Right hindlimb (tissue), 1 donor: ENCODE data around the gene GAL3ST2.
"Not testable (repeated sequence)": the region's sequence is repeated elsewhere in the genome, so short reads cannot be mapped to it uniquely, and the experiment has no call there.

Experiments used
- DNase-seq: peaks from one replicate; pipeline ENCODE4 v3.0.0-alpha.2; 2018

Gene GAL3ST2

DNA sequence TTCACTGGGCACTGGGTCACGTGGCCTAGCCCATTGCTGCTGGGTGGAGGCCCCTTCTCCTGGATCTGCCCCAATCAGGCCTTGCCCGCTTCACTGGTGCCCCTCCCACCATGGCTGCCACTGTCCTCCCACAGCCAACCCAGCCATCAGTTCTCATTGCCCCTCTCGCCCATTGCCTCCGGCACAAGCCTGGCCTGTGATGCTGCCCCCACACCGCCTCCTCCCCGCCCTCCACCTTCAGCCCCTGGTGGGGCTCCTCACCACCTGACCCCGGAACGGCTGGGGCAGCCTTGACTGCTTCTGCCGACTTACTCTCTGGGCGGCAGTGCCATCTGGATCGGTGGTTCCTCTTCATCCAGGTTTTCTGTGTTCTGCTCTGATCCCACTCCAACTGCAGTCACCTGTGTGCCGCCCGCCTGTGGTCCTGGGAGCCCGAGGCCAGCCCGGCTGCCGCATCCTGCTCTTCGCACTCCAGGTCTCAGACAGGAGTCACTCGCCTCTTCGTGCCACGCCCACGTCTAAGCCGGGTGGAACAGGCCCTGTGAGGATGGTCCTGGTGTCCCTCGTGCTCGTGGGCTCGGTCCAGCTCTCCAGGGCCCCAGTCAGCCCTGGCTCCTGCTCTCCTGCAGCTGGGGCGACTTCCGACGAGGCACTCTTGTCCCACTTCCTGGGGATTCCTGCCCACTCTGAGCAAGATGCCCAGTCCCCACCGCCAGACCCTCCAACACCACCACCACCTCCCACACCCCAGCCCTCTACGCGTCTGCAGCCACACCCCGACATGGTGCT, 28.0 kb upstream of the GAL3ST2 start:
- DNase-seq = no peak

DNA sequence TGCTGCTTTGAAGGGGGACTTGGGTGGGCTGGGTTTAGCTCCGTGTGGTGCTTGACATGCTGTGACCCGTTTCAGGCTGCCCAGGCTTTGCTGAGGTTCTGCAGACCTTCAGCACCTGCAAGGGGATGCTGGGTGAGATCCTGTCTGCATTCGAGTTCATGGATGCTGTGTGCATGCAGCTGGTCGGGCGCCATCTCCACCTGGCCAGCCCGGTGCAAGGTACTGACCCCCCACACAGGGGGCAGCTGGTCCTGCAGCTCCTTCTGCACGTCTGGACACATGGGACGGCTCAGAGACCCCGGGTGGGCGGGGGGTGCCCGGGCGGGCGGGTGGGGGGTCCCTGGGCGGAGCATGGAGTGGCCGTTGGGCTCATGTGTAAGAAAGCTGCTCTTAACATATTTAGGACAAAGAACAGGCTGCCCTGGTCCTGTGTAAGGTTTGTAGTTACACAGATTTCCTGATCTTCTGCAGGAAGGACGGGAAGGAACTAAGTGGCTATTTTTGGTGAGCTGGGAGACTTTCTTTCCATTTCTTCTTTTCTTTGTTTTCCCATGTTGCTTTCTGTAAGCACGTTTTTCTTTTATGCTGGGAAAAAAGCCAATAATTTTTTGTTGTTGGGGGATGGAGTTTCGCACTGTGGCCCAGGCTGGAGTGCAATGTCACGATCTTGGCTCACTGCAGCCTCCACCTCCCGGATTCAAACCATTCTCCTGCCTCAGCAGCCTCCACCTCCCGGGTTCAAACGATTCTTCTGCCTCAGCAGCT, 26.4 kb upstream of the GAL3ST2 start:
- DNase-seq = no peak

GRCh38 chr2:241751152-241751551, 25.5 kb upstream of the GAL3ST2 start:
- DNase-seq = no peak

- DNase-seq = no peak
Observed at GRCh38 chr2:241751776-241752175, 24.8 kb upstream of the GAL3ST2 start.

DNA sequence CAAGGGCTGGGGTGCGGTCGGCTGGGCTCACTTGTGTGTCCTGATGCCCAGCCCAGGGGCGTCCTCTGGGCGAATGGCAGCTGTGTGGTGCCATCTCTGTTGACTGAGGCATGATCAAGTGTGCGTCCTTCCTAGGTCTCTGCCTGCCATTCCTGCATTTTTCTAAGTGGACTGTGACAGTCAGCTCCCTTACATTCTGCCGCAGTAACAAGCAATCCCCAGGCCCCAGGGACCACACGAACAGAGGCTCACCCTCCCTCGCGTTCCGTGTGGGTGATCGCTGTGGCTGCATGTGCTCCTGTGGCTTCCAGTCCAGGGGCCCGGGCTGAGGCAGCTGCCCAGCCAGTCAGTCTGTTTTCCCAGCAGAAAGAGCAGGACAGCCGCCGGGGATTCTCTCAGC, 24.4 kb upstream of the GAL3ST2 start:
- no peak for DNase-seq

- no peak for DNase-seq
Observed at GRCh38 chr2:241752689-241753276, 23.8 kb upstream of the GAL3ST2 start.

GRCh38 chr2:241753493-241753892, 23.1 kb upstream of the GAL3ST2 start:
- no peak for DNase-seq

GRCh38 chr2:241754042-241754441, 22.6 kb upstream of the GAL3ST2 start:
- DNase-seq = no peak

GRCh38 chr2:241755166-241755565, 21.5 kb upstream of the GAL3ST2 start:
- peak; percentile 16 for DNase-seq

DNA sequence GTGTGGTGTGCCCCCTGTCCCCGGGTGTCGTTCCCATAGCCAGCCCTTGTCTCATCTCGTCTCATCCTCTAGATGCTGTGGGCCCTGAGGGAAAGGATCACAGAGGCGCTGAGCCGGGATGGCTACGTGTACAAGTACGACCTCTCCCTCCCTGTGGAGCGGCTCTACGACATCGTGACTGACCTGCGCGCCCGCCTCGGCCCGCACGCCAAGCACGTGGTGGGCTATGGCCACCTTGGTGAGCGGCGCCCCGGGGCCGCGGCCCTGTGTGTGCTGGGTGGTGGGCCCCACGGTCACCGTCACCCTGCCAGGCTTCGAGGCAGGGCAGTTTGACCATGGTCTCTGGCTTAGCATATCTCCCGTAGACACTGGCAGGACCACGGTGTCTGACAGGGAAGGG, 20.8 kb upstream of the GAL3ST2 start:
- DNase-seq = no peak

GRCh38 chr2:241759067-241759807, 17.4 kb upstream of the GAL3ST2 start:
- peak; percentile 8 for DNase-seq

DNA sequence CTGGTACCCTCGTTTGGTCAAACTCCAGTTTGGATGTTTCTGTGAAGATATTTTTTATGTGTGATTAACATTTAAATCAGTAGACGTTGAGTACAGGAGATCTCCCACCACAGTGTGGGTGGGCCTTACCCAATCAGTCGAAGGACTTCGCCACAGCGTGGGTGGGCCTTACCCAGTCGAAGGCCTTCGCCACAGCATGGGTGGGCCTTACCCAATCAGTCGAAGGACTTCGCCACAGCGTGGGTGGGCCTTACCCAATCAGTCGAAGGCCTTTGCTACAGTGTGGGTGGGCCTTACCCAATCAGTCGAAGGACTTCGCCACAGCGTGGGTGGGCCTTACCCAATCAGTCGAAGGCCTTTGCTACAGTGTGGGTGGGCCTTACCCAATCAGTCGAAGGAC, 16.7 kb upstream of the GAL3ST2 start:
- not testable (repeated sequence) for DNase-seq

GRCh38 chr2:241760301-241760771, 16.3 kb upstream of the GAL3ST2 start:
- peak; percentile 18 for DNase-seq

- DNase-seq = peak; percentile 13
Observed at GRCh38 chr2:241762321-241762932, 14.2 kb upstream of the GAL3ST2 start.

- DNase-seq = no peak
Observed at GRCh38 chr2:241762933-241763369, 13.7 kb upstream of the GAL3ST2 start.

GRCh38 chr2:241763551-241764274, 12.9 kb upstream of the GAL3ST2 start:
- peak; percentile 10 for DNase-seq

DNA sequence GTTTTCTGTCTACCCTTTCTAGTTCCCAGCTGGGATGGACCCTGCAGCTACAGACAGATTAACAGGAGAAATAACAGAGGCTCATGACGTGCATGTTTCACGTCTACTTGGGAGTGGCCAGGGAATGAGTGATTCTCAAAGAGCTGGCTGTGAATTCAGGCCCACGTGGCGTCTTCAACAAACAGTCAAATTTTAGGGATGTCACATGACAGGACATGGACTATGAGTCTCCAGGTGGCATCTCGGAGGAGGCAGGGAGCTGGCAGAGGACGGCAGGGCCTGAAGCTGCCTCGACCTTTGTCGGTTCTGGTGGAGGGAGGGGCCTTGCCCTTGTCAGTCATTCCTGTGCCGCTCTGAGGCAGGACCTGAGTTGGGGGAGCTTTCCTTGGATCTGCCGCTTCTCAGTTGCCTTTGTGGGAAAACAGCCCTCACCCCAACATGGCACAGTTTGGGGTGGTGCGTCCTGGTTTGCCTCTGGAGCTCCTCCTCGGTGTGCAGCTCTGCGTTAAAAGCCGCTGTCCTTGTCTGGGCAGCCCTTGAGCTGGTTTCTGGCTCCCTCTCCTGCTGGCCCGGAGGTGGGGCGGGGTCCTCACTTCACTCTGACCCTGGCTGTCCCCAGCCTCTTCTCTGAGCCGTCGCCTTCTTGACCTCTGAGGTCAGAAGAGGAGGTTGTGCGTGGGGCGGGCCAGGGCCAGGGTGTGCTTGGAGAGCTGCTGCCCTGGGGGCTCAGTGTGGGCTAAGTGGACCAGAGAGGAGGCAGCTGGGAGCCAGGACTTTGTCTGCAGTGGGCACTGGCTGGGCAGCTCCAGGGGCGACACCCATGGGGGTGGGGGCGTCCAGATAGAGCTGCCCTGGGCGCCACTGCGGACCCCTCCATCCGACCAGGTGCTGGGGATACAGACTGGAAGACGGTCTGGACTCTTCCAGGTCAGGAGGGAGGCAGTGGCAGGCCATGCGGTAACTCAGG, 12.1 kb upstream of the GAL3ST2 start:
- DNase-seq = peak; percentile 17

DNA sequence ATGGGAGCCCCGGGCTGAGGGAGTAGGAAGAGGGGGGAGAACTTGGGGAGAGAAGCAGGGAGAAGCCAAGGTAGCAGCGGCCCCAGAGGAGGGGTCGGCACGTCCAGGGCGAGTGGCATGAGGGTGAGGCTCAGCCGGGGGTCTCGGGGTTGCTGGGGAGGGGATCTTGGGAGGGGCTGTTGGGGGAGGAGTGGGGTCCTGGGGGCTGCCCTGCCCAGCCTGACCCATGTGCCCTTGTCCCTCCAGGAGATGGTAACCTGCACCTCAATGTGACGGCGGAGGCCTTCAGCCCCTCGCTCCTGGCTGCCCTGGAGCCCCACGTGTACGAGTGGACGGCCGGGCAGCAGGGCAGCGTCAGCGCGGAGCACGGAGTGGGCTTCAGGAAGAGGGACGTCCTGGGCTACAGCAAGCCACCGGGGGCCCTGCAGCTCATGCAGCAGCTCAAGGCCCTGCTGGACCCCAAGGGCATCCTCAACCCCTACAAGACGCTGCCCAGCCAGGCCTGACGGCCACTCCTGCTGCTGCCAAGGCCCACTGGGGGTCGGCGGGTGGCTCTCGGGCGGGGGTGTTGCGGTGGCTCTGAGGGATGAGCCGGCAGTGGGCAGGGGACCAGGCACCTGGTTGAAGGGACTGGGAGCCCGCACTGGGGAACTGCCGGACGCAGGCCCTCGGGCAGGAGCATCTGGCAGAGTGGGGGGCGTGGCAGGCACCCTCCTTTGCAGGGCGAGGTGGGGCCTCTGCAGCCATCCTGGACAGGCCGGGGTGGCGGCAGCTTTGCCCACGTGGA, 9.0 kb upstream of the GAL3ST2 start:
- DNase-seq = no peak

DNA sequence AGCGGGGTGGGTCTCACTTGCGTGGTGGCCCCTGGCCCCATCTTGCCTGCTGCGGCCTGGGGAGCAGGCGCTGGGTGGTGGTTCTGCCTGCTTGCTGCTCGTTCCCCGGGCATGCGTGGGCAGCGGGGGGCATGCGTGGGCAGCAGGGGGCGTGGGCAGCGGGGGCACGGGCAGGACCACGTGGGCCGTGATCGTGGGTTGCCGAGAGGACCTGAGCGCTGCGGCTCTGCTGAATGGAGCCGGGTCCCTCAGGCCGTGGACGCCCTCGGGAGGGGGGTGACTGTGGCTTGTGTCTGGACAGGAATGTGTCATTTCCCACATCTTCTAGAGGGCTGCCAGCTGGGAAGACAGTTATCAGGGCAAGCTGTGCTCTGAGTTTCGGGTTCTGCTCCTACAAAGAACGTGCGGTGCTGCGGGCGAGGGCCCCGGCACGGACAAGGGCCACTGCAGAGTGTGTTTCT, 8.3 kb upstream of the GAL3ST2 start:
- DNase-seq = no peak

DNA sequence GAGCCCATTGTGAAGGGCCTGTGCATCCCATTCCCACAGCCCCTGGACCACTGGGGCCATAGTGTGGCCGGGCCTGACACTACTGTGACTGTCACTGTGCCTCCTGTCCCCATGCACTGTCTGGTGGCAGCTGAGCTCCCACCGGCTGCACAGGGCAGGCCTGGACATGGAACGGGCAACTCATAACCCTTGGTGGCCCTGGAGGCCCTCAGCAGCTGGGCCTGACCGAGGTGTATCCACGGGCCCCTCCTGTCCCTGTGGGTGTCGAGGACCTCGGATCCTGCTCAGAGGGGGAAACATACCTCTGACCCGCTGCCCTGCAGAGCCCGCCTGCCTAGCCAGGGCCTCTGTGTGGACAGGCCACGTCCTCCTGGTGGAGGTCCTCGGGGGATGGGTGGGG, 7.8 kb upstream of the GAL3ST2 start:
- no peak for DNase-seq
